ENCODE results near the gene IER3.
A peak's percentile ranks its signal among the peaks of the same experiment; 100 is the strongest.

The IER3 gene, protein sequence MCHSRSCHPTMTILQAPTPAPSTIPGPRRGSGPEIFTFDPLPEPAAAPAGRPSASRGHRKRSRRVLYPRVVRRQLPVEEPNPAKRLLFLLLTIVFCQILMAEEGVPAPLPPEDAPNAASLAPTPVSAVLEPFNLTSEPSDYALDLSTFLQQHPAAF

DNA sequence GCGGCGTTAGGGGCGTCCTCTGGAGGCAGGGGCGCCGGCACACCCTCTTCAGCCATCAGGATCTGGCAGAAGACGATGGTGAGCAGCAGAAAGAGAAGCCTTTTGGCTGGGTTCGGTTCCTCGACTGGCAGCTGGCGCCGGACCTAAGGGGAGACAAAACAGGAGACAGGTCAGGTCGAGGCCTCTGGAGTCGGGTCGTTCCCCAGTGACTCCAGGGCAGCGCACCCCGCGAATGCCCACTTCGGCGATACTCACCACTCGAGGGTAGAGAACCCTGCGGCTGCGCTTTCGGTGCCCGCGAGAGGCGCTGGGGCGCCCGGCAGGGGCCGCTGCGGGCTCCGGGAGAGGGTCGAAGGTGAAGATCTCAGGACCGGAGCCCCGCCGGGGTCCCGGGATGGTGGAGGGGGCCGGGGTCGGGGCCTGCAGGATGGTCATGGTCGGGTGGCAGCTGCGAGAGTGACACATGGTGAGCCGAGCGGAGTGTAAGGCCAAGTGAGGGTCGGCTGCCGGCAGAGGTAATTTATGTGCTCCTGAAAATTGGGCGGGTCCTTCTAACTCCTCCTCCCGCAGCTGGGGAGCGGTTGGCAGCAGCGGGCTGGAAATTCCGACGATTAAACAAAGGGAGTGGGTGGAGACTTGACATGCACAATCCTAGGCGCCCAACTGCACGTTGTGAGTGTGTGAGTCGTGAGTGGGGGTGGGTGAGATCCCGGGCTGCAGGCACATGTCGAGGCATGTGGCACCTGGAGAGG, at the start of gene IER3:
Gene IER3, minus strand, starts transcription at position 494 of the 752 bp plus-strand sequence. Its CDS starts 29 bp downstream, at position 465.
- H3K4me3 ChIP-seq (ENCODE audit: low read depth in 1 of 2, low read length in 2 of 2): peak within 1 kb of the TSS; percentile 78 to 99
- peak within 1 kb of the TSS; percentile 99 for H3K27ac ChIP-seq (ENCODE audit: low read length)
- no peaks in the 10 kb centered on the region for H3K9me3 ChIP-seq (ENCODE audit: control insufficient read depth in 1 of 2, low read length in 2 of 2)
- peaks cover 11 to 19% of the 10 kb centered on the region in 2 donors for H3K36me3 ChIP-seq (ENCODE audit: control insufficient read depth in 1 of 2, insufficient read depth in 2 of 2, low read length in 2 of 2)
- peaks cover 14 to 18% of the 10 kb centered on the region in 2 donors for H3K4me1 ChIP-seq (ENCODE audit: control insufficient read depth in 1 of 2, insufficient read depth in 2 of 2, low read length in 2 of 2)
- H3K27me3 ChIP-seq (ENCODE audit: low read depth, low read length): no peaks in the 10 kb centered on the region

DNA sequence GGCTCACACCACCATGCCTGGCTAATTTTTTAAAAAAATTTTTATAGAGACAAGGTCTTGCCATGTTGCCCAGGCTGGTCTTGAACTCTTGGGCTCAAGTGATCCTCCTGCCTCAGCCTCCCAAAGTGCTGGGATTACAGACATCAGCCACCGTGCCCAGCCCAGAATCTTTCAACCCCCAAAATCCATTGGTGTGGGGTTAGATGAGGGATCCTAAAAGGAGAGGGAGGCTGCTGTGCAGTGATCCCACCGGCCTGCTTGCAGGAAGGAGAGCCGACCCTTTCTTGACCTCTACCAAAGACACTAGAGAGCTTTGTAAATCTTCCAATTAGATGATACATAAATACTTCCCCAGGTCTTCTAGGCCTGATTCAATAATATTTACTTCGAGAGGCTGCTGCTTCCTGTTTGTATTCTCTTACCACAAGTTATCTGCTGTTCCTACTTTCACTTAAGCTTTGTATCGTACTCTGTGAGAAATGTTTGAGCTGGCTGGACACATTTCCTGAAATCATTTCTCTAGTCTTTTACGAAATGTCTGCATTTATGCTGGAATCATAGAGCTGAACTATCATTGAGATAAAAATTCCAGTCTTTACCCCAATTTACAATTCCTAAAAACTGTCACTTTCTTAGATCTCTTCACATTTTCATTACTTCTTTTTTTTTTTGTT, 49.3 kb upstream of the IER3 start:
- H3K4me3 ChIP-seq (ENCODE audit: low read depth in 1 of 2, low read length in 2 of 2): no peak overlapping the region
- no peaks in the 10 kb centered on the region for H3K27me3 ChIP-seq (ENCODE audit: low read depth, low read length)
- peak overlapping the region; percentile 32 for H3K27ac ChIP-seq (ENCODE audit: low read length)
- no peaks in the 10 kb centered on the region for H3K36me3 ChIP-seq (ENCODE audit: control insufficient read depth in 1 of 2, insufficient read depth in 2 of 2, low read length in 2 of 2)
- no peaks in the 10 kb centered on the region for H3K4me1 ChIP-seq (ENCODE audit: control insufficient read depth in 1 of 2, insufficient read depth in 2 of 2, low read length in 2 of 2)
- no peaks in the 10 kb centered on the region for H3K9me3 ChIP-seq (ENCODE audit: control insufficient read depth in 1 of 2, low read length in 2 of 2)

DNA sequence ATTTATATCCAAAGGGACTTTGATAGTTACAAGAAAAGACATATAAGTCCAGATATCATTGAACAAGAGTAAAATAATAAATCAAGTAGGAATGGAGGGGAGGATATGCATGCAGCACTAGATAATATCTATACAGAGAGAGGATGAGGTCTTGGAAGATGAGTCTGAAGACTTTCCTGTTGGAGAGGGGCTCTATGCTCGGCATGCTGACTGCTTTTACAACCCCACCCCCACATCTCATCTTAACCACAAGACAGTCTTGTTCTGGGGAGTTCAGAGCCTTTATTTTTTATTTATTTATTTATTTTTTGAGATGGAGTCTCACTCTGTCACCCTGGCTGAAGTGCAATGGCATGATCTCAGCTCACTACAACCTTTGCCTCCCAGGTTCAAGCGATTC, 48.4 kb upstream of the IER3 start:
- no peak overlapping the region for H3K27ac ChIP-seq (ENCODE audit: low read length)
- no peak overlapping the region for H3K4me3 ChIP-seq (ENCODE audit: low read depth in 1 of 2, low read length in 2 of 2)
- no peaks in the 10 kb centered on the region for H3K9me3 ChIP-seq (ENCODE audit: control insufficient read depth in 1 of 2, low read length in 2 of 2)
- no peaks in the 10 kb centered on the region for H3K27me3 ChIP-seq (ENCODE audit: low read depth, low read length)
- H3K4me1 ChIP-seq (ENCODE audit: control insufficient read depth in 1 of 2, insufficient read depth in 2 of 2, low read length in 2 of 2): peaks cover 0 to 3% of the 10 kb centered on the region in 2 donors
- H3K36me3 ChIP-seq (ENCODE audit: control insufficient read depth in 1 of 2, insufficient read depth in 2 of 2, low read length in 2 of 2): no peaks in the 10 kb centered on the region

DNA sequence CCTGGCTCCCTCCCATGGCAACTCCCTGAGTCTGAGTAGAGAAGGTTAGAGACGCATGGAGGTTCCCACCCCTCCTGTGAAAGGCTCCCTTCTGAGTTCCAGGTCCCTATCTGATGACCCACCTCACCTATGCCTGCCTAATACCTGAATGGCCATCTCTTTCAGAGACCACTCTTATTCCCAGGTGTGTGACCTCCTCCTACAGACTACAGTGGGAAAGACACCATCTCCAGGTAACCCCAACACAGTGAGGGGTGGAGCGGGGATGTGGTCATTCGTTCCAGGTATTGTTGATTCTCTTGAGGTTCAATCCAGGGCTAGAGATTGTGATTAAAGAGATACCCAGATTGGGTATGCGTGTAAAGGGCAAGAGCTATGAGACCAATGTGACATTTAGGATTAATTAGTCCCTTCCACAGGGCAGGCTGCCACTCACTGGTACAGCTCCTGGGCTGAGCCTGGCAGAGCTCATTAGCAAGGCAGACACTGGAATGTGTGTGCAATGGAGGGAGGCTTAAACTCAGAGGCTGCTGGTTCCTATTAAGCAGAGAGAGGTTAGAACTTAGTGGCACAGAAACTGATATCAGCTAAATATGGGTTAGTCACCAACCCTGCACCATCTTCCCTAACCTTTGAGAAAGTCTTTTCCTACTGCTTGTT, 46.5 kb upstream of the IER3 start:
- H3K27ac ChIP-seq (ENCODE audit: low read length): no peak overlapping the region
- H3K27me3 ChIP-seq (ENCODE audit: low read depth, low read length): no peaks in the 10 kb centered on the region
- H3K4me3 ChIP-seq (ENCODE audit: low read depth in 1 of 2, low read length in 2 of 2): no peak overlapping the region
- H3K9me3 ChIP-seq (ENCODE audit: control insufficient read depth in 1 of 2, low read length in 2 of 2): no peaks in the 10 kb centered on the region
- no peaks in the 10 kb centered on the region for H3K36me3 ChIP-seq (ENCODE audit: control insufficient read depth in 1 of 2, insufficient read depth in 2 of 2, low read length in 2 of 2)
- H3K4me1 ChIP-seq (ENCODE audit: control insufficient read depth in 1 of 2, insufficient read depth in 2 of 2, low read length in 2 of 2): peaks cover 0 to 3% of the 10 kb centered on the region in 2 donors

DNA sequence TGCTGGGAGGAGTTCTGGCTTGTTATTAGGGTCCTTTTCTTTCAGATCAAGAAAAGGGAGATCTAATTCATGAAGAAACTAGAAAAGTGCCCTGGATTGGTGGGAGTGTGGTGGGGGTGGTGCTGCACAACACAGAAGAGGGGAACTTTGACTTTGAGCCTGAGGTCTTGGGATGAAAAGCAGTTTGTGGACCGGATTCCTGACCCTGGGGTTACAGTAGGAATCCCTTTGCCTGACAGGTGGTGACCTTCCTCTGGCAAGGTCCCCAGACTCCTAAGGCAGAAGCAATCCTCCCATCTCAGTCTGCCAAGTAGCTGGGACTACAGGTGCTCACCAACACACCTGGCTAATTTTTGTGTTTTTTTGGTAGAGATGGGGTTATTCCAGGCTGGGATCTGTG, 45.3 kb upstream of the IER3 start:
- no peak overlapping the region for H3K4me3 ChIP-seq (ENCODE audit: low read depth in 1 of 2, low read length in 2 of 2)
- H3K27me3 ChIP-seq (ENCODE audit: low read depth, low read length): no peaks in the 10 kb centered on the region
- no peaks in the 10 kb centered on the region for H3K36me3 ChIP-seq (ENCODE audit: control insufficient read depth in 1 of 2, insufficient read depth in 2 of 2, low read length in 2 of 2)
- H3K4me1 ChIP-seq (ENCODE audit: control insufficient read depth in 1 of 2, insufficient read depth in 2 of 2, low read length in 2 of 2): peaks cover 0 to 3% of the 10 kb centered on the region in 2 donors
- H3K27ac ChIP-seq (ENCODE audit: low read length): no peak overlapping the region
- no peaks in the 10 kb centered on the region for H3K9me3 ChIP-seq (ENCODE audit: control insufficient read depth in 1 of 2, low read length in 2 of 2)

DNA sequence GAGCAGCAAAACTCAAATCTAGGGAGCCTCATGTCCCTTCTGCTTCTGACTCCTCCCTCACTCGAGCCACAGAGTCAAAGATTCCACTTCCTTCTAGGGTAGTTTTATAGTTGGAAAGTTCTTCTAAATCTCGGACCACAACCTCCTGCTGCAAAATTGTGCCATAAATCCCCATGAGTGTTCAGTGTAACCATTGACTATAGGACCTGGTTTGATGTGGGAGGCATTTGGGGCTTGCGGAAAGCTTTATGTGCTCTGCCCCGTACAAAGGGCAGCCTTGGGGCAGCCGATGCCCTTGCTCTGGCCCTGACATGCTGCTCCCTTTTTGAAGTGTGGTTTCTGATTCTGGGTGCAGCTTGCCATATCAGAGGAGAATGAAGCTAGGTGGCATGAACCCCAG, 43.6 kb upstream of the IER3 start:
- Histone ChIP-seq H3K36me3 (ENCODE audit: control insufficient read depth in 1 of 2, insufficient read depth in 2 of 2, low read length in 2 of 2) (no peaks in the 10 kb centered on the region), H3K9me3 (ENCODE audit: control insufficient read depth in 1 of 2, low read length in 2 of 2) (no peaks in the 10 kb centered on the region), H3K27me3 (ENCODE audit: low read depth, low read length) (no peaks in the 10 kb centered on the region), H3K27ac (ENCODE audit: low read length) (no peak overlapping the region), H3K4me1 (ENCODE audit: control insufficient read depth in 1 of 2, insufficient read depth in 2 of 2, low read length in 2 of 2) (peaks cover 0 to 3% of the 10 kb centered on the region in 2 donors), H3K4me3 (ENCODE audit: low read depth in 1 of 2, low read length in 2 of 2) (no peak overlapping the region)

DNA sequence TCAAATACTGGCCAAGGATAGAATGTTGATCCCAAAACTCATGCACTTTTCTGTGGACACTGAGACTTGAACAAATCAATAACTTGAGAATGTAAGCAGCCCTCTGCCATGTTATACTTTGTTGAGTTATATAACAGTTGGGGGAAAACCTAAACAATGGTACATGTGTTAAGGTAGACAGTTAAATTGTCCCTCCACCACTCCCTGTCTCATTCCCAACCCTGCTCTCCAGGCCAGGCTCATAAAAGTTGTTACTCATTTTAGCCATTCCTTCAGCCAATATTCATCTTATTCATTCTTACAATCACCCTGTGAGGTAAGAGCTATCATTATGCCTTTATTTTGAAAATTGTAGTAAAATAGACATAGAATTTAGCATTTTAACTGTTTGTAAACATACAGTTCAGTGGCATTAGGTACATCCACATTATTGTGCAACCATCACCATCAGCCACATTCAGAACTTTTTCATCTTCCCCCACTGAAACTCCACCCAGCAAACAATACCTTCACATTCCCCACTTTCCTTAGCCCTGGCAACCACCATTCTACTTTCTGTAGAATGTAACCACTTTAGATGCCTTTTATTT, 38.2 kb upstream of the IER3 start:
- H3K4me1 ChIP-seq (ENCODE audit: control insufficient read depth in 1 of 2, insufficient read depth in 2 of 2, low read length in 2 of 2): peaks cover 20 to 23% of the 10 kb centered on the region in 2 donors
- peak overlapping the region in 1 of 2 donors; percentile 32 for H3K4me3 ChIP-seq (ENCODE audit: low read depth in 1 of 2, low read length in 2 of 2)
- no peaks in the 10 kb centered on the region for H3K9me3 ChIP-seq (ENCODE audit: control insufficient read depth in 1 of 2, low read length in 2 of 2)
- peaks cover 0 to 14% of the 10 kb centered on the region in 2 donors for H3K36me3 ChIP-seq (ENCODE audit: control insufficient read depth in 1 of 2, insufficient read depth in 2 of 2, low read length in 2 of 2)
- H3K27me3 ChIP-seq (ENCODE audit: low read depth, low read length): no peaks in the 10 kb centered on the region
- H3K27ac ChIP-seq (ENCODE audit: low read length): peak overlapping the region; percentile 69

DNA sequence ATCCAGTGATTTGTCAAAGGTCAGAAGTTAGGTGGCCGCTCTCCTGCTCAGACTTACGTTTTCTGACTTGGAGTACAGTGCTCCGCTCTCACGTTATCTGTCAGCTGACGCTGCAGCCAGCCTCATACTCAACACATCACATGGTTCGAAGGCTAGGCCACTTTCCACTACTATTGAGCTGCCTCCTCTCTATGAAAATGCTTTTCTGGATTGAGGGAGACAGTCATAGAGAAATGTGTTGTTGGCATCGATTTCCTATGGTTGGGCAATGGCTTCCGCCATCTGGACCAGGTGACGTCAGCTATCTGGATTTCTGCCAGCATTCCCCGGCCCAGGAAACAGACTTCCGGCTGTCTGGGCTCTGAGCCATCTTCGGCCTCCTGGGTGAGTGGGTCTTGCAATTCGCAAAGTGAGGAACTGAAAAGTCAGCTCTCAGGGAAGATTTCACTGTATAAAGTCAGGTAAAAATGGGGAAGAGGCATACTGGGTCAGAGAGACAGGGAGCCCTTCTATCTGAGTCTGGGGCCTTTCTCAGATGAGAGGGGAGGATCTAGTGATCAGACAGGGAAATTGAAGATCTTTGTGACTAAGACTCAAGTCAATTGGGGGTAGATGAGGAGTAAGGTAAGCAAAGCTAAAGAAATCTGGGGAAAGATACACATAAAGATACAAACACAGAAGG, 37.5 kb upstream of the IER3 start:
- no peaks in the 10 kb centered on the region for H3K9me3 ChIP-seq (ENCODE audit: control insufficient read depth in 1 of 2, low read length in 2 of 2)
- H3K27ac ChIP-seq (ENCODE audit: low read length): peak overlapping the region; percentile 69
- H3K36me3 ChIP-seq (ENCODE audit: control insufficient read depth in 1 of 2, insufficient read depth in 2 of 2, low read length in 2 of 2): peaks cover 0 to 14% of the 10 kb centered on the region in 2 donors
- no peaks in the 10 kb centered on the region for H3K27me3 ChIP-seq (ENCODE audit: low read depth, low read length)
- peak overlapping the region; percentile 9 to 32 for H3K4me3 ChIP-seq (ENCODE audit: low read depth in 1 of 2, low read length in 2 of 2)
- H3K4me1 ChIP-seq (ENCODE audit: control insufficient read depth in 1 of 2, insufficient read depth in 2 of 2, low read length in 2 of 2): peaks cover 20 to 23% of the 10 kb centered on the region in 2 donors

DNA sequence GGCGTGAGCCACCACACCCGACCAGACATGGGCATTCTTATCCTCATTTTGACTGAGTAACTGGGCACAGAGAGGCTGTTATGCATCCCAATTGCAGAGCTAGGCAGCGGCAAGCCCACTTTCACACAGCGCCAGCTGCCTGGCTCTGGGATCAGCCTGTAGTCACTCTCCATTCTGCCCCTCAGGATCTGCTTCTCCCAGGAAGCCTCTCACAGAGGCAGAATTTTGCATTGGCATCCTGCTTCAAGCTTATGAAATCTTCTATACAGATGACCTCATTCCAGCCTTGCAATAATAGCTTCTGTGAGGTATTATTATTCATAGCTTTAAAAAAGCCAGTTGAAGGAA, 37.0 kb upstream of the IER3 start:
- H3K4me3 ChIP-seq (ENCODE audit: low read depth in 1 of 2, low read length in 2 of 2): peak overlapping the region in 1 of 2 donors; percentile 9
- H3K36me3 ChIP-seq (ENCODE audit: control insufficient read depth in 1 of 2, insufficient read depth in 2 of 2, low read length in 2 of 2): peaks cover 0 to 14% of the 10 kb centered on the region in 2 donors
- H3K27me3 ChIP-seq (ENCODE audit: low read depth, low read length): no peaks in the 10 kb centered on the region
- no peaks in the 10 kb centered on the region for H3K9me3 ChIP-seq (ENCODE audit: control insufficient read depth in 1 of 2, low read length in 2 of 2)
- peaks cover 20 to 23% of the 10 kb centered on the region in 2 donors for H3K4me1 ChIP-seq (ENCODE audit: control insufficient read depth in 1 of 2, insufficient read depth in 2 of 2, low read length in 2 of 2)
- peak overlapping the region; percentile 69 for H3K27ac ChIP-seq (ENCODE audit: low read length)

DNA sequence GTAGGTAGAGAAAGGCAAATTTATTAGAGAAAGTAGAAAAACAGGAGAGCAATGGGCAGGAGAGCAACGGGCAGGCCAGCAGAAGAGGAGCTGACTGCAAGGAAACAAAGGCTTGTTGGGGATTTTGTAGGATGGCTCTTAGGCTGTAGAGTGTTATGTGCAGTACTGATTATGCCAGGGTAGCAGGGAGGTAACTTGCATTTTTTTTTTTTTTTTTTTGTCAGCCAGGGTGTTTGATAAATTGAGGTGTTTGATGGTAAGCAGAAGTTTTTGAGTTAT, 36.2 kb upstream of the IER3 start:
- no peaks in the 10 kb centered on the region for H3K27me3 ChIP-seq (ENCODE audit: low read depth, low read length)
- peak overlapping the region; percentile 69 for H3K27ac ChIP-seq (ENCODE audit: low read length)
- H3K4me3 ChIP-seq (ENCODE audit: low read depth in 1 of 2, low read length in 2 of 2): no peak overlapping the region
- no peaks in the 10 kb centered on the region for H3K9me3 ChIP-seq (ENCODE audit: control insufficient read depth in 1 of 2, low read length in 2 of 2)
- H3K4me1 ChIP-seq (ENCODE audit: control insufficient read depth in 1 of 2, insufficient read depth in 2 of 2, low read length in 2 of 2): peaks cover 20 to 23% of the 10 kb centered on the region in 2 donors
- H3K36me3 ChIP-seq (ENCODE audit: control insufficient read depth in 1 of 2, insufficient read depth in 2 of 2, low read length in 2 of 2): peaks cover 0 to 14% of the 10 kb centered on the region in 2 donors

Data from muscle layer of duodenum (tissue), 2 donors.